ENCODE data around the gene MAP3K13.

DNA sequence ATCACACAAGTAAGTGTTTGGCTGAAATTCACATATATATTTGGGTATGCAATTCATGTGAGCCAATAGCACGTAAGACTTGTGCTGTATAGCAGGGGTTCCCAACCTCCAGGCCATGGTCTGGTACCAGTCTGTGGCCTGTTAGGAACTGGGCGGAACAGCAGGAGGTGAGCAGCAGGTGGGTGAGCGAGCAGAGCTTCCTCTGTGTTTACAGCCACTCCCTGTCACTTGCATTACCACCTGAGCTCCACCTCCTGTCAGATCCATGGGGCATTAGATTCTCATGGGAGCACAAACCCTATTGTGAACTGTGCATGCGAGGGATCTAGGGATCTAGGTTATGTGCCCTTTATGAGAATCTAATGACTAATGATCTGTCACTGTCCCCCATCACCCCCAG lies 59.7 kb downstream of the MAP3K13 start:
- TF ChIP-seq POLR2A (IDR thresholded peaks at IDR 0.05; ENCODE audit: low read depth) (no peak), EP300 (IDR thresholded peaks at IDR 0.05) (no peak)
- TF ChIP-seq, protein P1, sequence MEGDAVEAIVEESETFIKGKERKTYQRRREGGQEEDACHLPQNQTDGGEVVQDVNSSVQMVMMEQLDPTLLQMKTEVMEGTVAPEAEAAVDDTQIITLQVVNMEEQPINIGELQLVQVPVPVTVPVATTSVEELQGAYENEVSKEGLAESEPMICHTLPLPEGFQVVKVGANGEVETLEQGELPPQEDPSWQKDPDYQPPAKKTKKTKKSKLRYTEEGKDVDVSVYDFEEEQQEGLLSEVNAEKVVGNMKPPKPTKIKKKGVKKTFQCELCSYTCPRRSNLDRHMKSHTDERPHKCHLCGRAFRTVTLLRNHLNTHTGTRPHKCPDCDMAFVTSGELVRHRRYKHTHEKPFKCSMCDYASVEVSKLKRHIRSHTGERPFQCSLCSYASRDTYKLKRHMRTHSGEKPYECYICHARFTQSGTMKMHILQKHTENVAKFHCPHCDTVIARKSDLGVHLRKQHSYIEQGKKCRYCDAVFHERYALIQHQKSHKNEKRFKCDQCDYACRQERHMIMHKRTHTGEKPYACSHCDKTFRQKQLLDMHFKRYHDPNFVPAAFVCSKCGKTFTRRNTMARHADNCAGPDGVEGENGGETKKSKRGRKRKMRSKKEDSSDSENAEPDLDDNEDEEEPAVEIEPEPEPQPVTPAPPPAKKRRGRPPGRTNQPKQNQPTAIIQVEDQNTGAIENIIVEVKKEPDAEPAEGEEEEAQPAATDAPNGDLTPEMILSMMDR (IDR thresholded peaks at IDR 0.05), result no peak

Data from esophagus muscularis mucosa (tissue), 4 donors.